ENCODE data around the gene ABCA8.
"Not testable (repeated sequence)": the region's sequence is repeated elsewhere in the genome, so short reads cannot be mapped to it uniquely, and the experiment has no call there.

Gene ABCA8

DNA sequence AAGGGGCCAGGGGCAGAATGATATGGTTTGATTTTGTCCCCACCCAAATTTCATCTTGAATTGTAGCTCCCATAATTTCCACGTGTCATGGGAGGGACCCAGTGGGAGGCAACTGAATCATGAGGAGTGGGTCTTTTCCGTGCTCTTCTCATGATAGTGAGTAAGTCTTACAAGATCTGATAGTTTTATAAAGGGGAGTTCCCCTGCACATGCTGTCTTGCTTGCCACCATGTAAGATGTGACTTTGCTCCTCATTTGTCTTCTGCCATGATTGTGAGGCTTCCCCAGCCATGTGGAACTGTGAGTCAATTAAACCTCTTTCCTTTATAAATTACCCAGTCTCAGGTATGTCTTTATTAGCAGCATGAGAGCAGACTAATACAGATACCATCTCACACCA is 3.9 kb upstream of the ABCA8 start:
- H3K4me3 ChIP-seq (ENCODE audit: low read length); H3K9me3 ChIP-seq (ENCODE audit: control insufficient read depth, low read length); DNase-seq (ENCODE audit: low read depth); H3K27me3 ChIP-seq (replicated peaks; ENCODE audit: control insufficient read depth, insufficient read depth, low read length); H3K9ac ChIP-seq (ENCODE audit: low read length); H3K4me1 ChIP-seq (ENCODE audit: control insufficient read depth, insufficient read depth, low read length); H3K36me3 ChIP-seq (ENCODE audit: control insufficient read depth, insufficient read depth, low read length, severe bottlenecking): not testable (repeated sequence)

DNA sequence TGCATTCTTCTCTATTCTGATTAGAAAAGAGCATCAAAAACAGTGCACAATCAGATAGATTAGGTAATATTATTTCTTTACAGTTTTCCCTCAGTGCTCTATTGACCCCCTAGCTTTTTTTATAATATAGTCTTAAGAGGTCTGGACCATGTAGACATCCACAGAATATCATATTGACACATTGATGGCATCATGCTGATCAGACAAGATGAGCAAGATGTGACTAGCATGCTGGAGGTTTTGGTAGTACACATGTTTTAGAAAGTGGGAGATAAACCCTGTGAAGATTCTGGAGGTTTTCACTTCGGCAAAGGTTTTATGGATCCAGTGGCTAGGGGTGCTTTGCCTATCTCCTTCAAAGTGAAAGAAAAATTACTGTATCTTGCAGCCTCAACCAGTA is 2.8 kb upstream of the ABCA8 start:
- H3K36me3 ChIP-seq (ENCODE audit: control insufficient read depth, insufficient read depth, low read length, severe bottlenecking) = no peaks in the 10 kb centered on the region
- no peak overlapping the region for H3K4me3 ChIP-seq (ENCODE audit: low read length)
- H3K9me3 ChIP-seq (ENCODE audit: control insufficient read depth, low read length) = no peaks in the 10 kb centered on the region
- H3K9ac ChIP-seq (ENCODE audit: low read length) = no peak overlapping the region
- peaks cover 14% of the 10 kb centered on the region for H3K4me1 ChIP-seq (ENCODE audit: control insufficient read depth, insufficient read depth, low read length)
- H3K27me3 ChIP-seq (replicated peaks; ENCODE audit: control insufficient read depth, insufficient read depth, low read length) = no peaks in the 10 kb centered on the region
- no peak for DNase-seq (ENCODE audit: low read depth)

DNA sequence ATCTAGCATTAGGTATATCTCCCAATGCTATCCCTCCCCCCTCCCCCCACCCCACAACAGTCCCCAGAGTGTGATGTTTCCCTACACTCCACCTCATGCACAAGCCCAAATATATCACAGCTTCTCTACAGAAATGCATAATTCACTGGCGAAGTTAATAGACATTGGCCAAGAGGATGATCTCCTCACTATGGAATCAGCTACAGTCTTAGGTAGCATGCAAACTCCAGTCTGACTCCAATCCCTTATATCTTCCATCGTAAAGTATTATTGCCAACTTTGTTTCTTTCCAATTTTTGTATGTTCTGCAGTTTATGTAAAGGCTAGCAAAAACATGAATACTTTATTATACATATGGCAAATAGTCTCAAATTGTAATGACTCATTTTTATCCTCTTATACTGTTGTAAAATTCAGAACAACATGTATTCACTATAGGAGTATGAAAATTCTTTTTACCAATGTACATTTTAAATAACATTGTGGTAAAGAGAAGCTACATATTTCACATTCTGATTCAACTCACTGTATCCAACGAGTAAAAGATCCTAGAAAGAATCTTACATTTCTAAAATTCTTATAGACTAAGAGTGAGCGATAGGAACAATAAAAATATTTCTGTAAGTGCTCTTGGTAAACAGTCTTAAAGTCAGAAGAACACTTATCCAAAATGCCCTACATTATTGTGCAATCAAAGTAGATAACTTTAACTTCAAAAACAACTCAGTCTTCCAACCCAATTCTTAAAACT is 871 bp downstream of the ABCA8 start:
- Histone ChIP-seq H3K9ac (ENCODE audit: low read length) (peak overlapping the region; percentile 76), H3K4me1 (ENCODE audit: control insufficient read depth, insufficient read depth, low read length) (peaks cover 11% of the 10 kb centered on the region), H3K27me3 (replicated peaks; ENCODE audit: control insufficient read depth, insufficient read depth, low read length) (no peaks in the 10 kb centered on the region), H3K36me3 (ENCODE audit: control insufficient read depth, insufficient read depth, low read length, severe bottlenecking) (no peaks in the 10 kb centered on the region), H3K9me3 (ENCODE audit: control insufficient read depth, low read length) (no peaks in the 10 kb centered on the region), H3K4me3 (ENCODE audit: low read length) (peak overlapping the region; percentile 79)
- peak; percentile 65 for DNase-seq (ENCODE audit: low read depth)

DNA sequence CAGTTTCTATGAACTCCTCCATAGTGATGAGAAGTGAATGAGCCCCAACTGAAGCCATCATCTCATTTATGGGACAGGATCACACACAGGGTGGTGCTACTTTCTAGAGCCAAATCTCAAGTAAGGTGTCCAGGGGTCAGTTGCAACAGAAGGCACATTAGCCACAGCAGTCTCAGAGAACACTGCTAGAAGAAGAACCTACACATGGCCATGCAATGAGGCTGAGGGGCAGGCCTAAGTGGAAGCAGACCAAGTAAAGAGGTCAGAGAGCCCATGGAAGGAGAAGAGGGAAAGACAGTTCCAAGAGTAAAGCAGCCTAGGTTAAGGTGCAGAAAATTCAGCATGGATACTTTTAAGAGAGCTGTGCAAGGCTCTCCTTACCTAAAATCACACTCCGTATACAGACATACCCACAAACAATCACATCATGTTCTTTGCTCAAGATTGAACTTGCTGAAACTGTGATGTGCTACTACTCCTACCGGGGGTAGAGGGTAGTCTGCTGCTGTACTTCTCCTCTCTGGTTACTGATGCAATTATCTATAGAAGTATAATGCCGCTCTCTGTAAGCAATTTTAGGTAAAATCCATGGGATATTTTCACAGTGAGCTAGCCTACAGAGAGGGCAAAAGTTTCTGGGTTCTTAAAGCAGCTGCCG is 1.7 kb downstream of the ABCA8 start:
- H3K4me1 ChIP-seq (ENCODE audit: control insufficient read depth, insufficient read depth, low read length) = peaks cover 11% of the 10 kb centered on the region
- H3K9me3 ChIP-seq (ENCODE audit: control insufficient read depth, low read length) = no peaks in the 10 kb centered on the region
- H3K27me3 ChIP-seq (replicated peaks; ENCODE audit: control insufficient read depth, insufficient read depth, low read length) = no peaks in the 10 kb centered on the region
- DNase-seq (ENCODE audit: low read depth) = no peak
- H3K9ac ChIP-seq (ENCODE audit: low read length) = no peak overlapping the region
- H3K4me3 ChIP-seq (ENCODE audit: low read length) = peak overlapping the region; percentile 79
- no peaks in the 10 kb centered on the region for H3K36me3 ChIP-seq (ENCODE audit: control insufficient read depth, insufficient read depth, low read length, severe bottlenecking)

DNA sequence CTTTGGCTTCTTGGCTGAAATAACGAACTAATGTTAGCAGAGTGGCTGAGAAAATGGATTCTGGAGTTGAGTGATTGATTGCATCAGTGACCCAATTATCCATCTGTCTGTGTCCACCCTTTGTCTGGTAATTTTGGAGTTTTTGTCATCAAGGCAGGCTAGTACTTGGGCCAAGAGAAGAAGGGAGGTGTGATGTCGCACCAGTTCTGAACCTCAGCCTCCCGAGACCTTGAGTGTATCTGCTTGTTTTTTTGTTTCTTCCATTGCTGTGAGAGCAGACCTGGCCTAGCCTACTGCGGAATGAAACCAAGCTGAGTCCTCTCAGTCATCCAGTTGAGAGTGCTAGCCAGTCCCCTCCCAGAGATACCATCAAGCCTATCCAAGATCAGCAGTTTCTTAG is 4.5 kb downstream of the ABCA8 start:
- H3K4me1 ChIP-seq (ENCODE audit: control insufficient read depth, insufficient read depth, low read length) = peaks cover 11% of the 10 kb centered on the region
- H3K27me3 ChIP-seq (replicated peaks; ENCODE audit: control insufficient read depth, insufficient read depth, low read length) = no peaks in the 10 kb centered on the region
- H3K36me3 ChIP-seq (ENCODE audit: control insufficient read depth, insufficient read depth, low read length, severe bottlenecking) = no peaks in the 10 kb centered on the region
- H3K9ac ChIP-seq (ENCODE audit: low read length) = no peak overlapping the region
- H3K9me3 ChIP-seq (ENCODE audit: control insufficient read depth, low read length) = no peaks in the 10 kb centered on the region
- H3K4me3 ChIP-seq (ENCODE audit: low read length) = peak overlapping the region; percentile 38
- DNase-seq (ENCODE audit: low read depth) = no peak

DNA sequence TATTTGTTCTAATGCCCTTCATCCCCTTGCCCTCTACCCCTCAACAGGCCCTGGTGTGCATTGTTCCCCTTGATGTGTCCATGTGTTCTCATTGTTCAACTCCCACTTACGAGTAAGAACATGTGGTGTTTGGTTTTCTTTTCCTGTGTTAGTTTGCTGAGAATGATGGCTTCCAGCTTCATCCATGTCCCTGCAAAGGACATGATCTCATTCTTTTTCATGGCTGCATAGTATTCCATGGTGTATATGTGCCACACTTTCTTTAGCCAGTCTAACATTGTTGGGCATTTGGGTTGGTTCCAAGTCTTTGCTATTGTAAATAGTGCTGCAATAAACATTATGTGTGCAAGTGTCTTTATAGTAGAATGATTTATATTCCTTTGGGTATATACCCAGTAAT is 7.3 kb downstream of the ABCA8 start:
- H3K4me1 ChIP-seq (ENCODE audit: control insufficient read depth, insufficient read depth, low read length); DNase-seq (ENCODE audit: low read depth); H3K36me3 ChIP-seq (ENCODE audit: control insufficient read depth, insufficient read depth, low read length, severe bottlenecking); H3K9ac ChIP-seq (ENCODE audit: low read length); H3K9me3 ChIP-seq (ENCODE audit: control insufficient read depth, low read length); H3K27me3 ChIP-seq (replicated peaks; ENCODE audit: control insufficient read depth, insufficient read depth, low read length); H3K4me3 ChIP-seq (ENCODE audit: low read length): not testable (repeated sequence)

DNA sequence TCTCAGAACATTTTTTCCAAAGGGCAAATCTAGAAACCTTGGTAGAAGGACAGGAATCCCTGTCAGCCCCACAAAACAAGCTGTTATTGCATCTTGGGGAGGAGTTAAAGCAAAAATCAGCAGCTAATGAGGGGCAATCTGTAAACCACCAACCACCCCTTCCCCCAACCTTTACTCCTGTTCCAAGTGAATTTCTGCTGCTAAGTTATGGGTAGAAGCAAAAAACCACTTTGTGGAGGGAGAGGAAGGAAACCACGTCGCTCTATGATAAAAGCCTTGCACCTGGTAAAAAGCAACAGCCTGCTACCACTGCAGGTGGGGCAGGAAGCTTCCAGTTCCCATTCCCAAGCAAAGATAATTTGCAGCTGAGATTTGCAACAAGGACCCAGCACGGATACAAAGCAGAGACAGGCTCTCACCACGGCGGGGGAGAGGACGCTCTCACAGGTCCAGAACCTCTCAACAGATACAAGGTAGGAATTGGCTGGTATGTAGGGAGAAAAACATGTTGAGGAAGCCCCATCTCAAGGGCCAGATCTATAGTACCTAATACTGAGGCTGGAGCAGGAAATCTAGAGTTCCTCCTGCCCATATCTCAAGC is 10.7 kb downstream of the ABCA8 start:
- Histone ChIP-seq H3K9ac (ENCODE audit: low read length) (no peak overlapping the region), H3K4me3 (ENCODE audit: low read length) (no peak overlapping the region), H3K9me3 (ENCODE audit: control insufficient read depth, low read length) (no peaks in the 10 kb centered on the region), H3K4me1 (ENCODE audit: control insufficient read depth, insufficient read depth, low read length) (no peaks in the 10 kb centered on the region), H3K27me3 (replicated peaks; ENCODE audit: control insufficient read depth, insufficient read depth, low read length) (no peaks in the 10 kb centered on the region), H3K36me3 (ENCODE audit: control insufficient read depth, insufficient read depth, low read length, severe bottlenecking) (peaks cover under 1% of the 10 kb centered on the region)
- no peak for DNase-seq (ENCODE audit: low read depth)

DNA sequence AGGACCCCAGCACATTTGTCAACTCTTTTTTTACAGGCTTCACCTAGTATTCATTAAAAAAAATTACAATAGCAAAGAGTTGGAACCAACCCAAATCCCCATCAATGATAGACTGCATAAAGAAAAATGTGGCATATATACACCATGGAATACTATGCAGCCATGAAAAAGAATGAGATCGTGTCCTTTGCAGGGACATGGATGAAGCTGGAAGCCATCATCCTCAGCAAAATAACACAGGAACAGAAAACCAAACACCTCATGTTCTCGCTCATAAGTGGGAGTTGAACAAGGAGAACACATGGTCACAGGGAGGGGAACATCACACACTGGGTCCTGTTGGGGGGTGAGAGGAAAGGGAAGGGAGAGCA is 11.4 kb downstream of the ABCA8 start:
- not testable (repeated sequence) for H3K36me3 ChIP-seq (ENCODE audit: control insufficient read depth, insufficient read depth, low read length, severe bottlenecking); DNase-seq (ENCODE audit: low read depth); H3K9ac ChIP-seq (ENCODE audit: low read length)

DNA sequence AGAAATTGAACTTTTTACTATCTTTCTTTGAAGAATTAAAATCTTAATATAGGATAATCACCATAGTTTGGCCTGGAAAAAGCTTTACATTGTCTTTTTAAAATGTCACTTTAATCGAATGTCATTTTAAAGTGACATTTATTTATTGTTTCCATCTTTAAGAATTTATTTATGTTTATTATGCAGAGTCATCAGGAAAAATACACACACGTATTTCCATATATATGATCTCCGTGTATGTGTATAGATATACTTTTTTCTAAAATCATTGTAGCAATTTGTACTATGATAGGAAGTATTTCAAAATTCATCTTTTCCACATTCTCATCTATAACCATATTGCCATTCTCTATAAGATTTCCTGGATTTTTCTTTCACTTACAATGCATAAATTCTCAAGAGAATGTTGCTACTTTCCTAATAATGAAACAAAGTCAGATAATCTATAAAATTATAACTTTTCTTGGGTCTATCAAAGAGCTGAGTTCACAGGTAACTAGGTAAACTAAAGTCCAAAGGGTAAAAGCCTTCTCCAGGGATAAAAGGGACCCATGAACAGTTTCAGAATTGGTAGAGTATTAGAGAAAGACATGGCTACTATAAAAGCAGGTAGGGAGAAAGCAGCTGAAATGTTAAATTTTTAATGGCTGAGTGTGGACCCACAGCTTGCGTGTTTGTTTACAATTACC is 11.9 kb downstream of the ABCA8 start:
- H3K4me1 ChIP-seq (ENCODE audit: control insufficient read depth, insufficient read depth, low read length) = no peaks in the 10 kb centered on the region
- no peaks in the 10 kb centered on the region for H3K27me3 ChIP-seq (replicated peaks; ENCODE audit: control insufficient read depth, insufficient read depth, low read length)
- peaks cover 3% of the 10 kb centered on the region for H3K36me3 ChIP-seq (ENCODE audit: control insufficient read depth, insufficient read depth, low read length, severe bottlenecking)
- no peak overlapping the region for H3K9ac ChIP-seq (ENCODE audit: low read length)
- no peak for DNase-seq (ENCODE audit: low read depth)
- no peaks in the 10 kb centered on the region for H3K9me3 ChIP-seq (ENCODE audit: control insufficient read depth, low read length)
- H3K4me3 ChIP-seq (ENCODE audit: low read length) = no peak overlapping the region

More for the DNA sequence above, 11.4 kb downstream of the ABCA8 start:
- H3K4me1 ChIP-seq (ENCODE audit: control insufficient read depth, insufficient read depth, low read length); H3K27me3 ChIP-seq (replicated peaks; ENCODE audit: control insufficient read depth, insufficient read depth, low read length); H3K9me3 ChIP-seq (ENCODE audit: control insufficient read depth, low read length); H3K4me3 ChIP-seq (ENCODE audit: low read length): not testable (repeated sequence)

DNA sequence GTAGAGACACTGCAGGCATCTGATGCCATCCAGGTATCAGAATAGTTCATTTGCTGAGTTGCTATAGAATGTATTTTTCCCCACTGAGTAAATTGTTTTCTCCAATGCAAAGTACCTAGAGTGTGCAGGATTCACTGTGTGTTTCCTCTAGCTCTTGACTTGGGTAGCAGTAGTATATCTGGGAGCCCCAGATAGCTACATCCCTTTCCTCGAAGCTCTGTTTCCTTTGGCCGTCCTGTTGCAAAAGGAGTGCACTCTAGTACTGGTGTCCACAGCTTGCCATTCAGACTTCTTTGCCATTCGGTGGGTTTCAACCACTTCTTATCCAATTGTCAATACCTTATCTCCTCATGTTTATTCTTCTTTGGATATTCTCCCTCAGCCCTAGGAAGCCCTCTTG is 12.8 kb downstream of the ABCA8 start:
- Histone ChIP-seq H3K4me1 (ENCODE audit: control insufficient read depth, insufficient read depth, low read length) (no peaks in the 10 kb centered on the region), H3K36me3 (ENCODE audit: control insufficient read depth, insufficient read depth, low read length, severe bottlenecking) (peaks cover 3% of the 10 kb centered on the region), H3K9me3 (ENCODE audit: control insufficient read depth, low read length) (no peaks in the 10 kb centered on the region), H3K27me3 (replicated peaks; ENCODE audit: control insufficient read depth, insufficient read depth, low read length) (no peaks in the 10 kb centered on the region), H3K9ac (ENCODE audit: low read length) (no peak overlapping the region), H3K4me3 (ENCODE audit: low read length) (no peak overlapping the region)
- no peak for DNase-seq (ENCODE audit: low read depth)

DNA sequence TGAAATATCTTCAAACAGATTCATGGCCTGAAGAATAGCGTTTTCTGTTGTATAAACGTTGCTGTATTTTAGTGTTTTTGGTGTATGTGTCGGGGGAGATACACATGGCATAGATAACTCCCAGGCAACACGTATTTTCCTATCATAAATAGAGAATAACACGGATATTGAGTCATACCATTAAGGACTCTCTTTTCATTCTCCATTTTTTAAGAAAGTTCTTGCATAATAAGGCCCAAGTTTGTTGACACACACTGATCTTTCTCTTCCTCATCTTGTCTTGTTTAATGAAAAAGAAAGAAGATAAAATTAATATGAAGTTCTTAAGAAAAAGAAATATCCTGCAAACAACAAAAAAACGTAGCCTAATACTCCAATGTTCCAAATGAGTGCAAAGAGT is 13.4 kb downstream of the ABCA8 start:
- H3K27me3 ChIP-seq (replicated peaks; ENCODE audit: control insufficient read depth, insufficient read depth, low read length) = no peaks in the 10 kb centered on the region
- no peaks in the 10 kb centered on the region for H3K4me1 ChIP-seq (ENCODE audit: control insufficient read depth, insufficient read depth, low read length)
- DNase-seq (ENCODE audit: low read depth) = no peak
- H3K4me3 ChIP-seq (ENCODE audit: low read length) = no peak overlapping the region
- H3K9me3 ChIP-seq (ENCODE audit: control insufficient read depth, low read length) = no peaks in the 10 kb centered on the region
- peaks cover 3% of the 10 kb centered on the region for H3K36me3 ChIP-seq (ENCODE audit: control insufficient read depth, insufficient read depth, low read length, severe bottlenecking)
- H3K9ac ChIP-seq (ENCODE audit: low read length) = no peak overlapping the region

Data from adipocyte (in vitro differentiated cells).